ENCODE data around the gene C10orf67. TPM values are rescaled to one million over a fixed set of nuclear protein-coding genes. Genes with fewer than 3 reads are reported as not detected.

C10orf67 gene
- total RNA-seq, 1 experiment from 2014 or later, result not detected

- DNase-seq (ENCODE audit: low read depth, low spot score) (peak; percentile 17), ATAC-seq (no peak)
- Histone ChIP-seq H3K4me1 (ENCODE audit: control insufficient read depth, insufficient read depth, low read length) (no peaks in the 10 kb centered on the region), H3K9me3 (ENCODE audit: control insufficient read depth, insufficient read depth, low read depth, low read length) (no peaks in the 10 kb centered on the region), H3K36me3 (ENCODE audit: control insufficient read depth, insufficient read depth, low read length) (no peaks in the 10 kb centered on the region), H3K4me3 (ENCODE audit: low read depth in 2 of 2, low read length in 2 of 2) (no peak overlapping the region), H3K27me3 (ENCODE audit: control insufficient read depth, insufficient read depth, low read length) (no peaks in the 10 kb centered on the region; the same call in 1 of the 2 replicates), H3K27ac (ENCODE audit: low read length) (no peak overlapping the region)
- ChIA-PET CTCF (no interaction called here), POLR2A (no interaction called here)
- TF ChIP-seq TCF7L2 (IDR thresholded peaks at IDR 0.05; ENCODE audit: low read depth, low read length), result no peak
- TF ChIP-seq CTCF (IDR thresholded peaks at IDR 0.05), result no peak
- TF ChIP-seq SIN3A (IDR thresholded peaks at IDR 0.05; ENCODE audit: borderline replicate concordance, insufficient read depth, low read depth, low read length), result no peak
- no peak for TF ChIP-seq POLR2AphosphoS5 (IDR thresholded peaks at IDR 0.05; ENCODE audit: low read depth, low read length)
- TF ChIP-seq REST (IDR thresholded peaks at IDR 0.05; ENCODE audit: insufficient read depth in 1 of 2, low read depth in 2 of 2, low read length in 1 of 2), result no peak
- in situ Hi-C loops (cut with HindIII; ENCODE audit: low pct_unique_long_range_greater_than_20kb, low sequenced_read_pairs) (no loop called here), intact Hi-C loops (cut with micrococcal nuclease; ENCODE audit: unreplicated experiment) (no loop called here)
- BruUV-seq (replicated peaks), result no TSS peak
Measured at GRCh38 chr10:23331567-23332301, 12.9 kb downstream of the C10orf67 start.

- Histone ChIP-seq H3K9me3 (ENCODE audit: control insufficient read depth, insufficient read depth, low read depth, low read length) (no peaks in the 10 kb centered on the region), H3K4me3 (ENCODE audit: low read depth in 2 of 2, low read length in 2 of 2) (no peak overlapping the region), H3K27ac (ENCODE audit: low read length) (no peak overlapping the region), H3K36me3 (ENCODE audit: control insufficient read depth, insufficient read depth, low read length) (no peaks in the 10 kb centered on the region), H3K27me3 (ENCODE audit: control insufficient read depth, insufficient read depth, low read length) (no peaks in the 10 kb centered on the region; the same call in 1 of the 2 replicates), H3K4me1 (ENCODE audit: control insufficient read depth, insufficient read depth, low read length) (no peaks in the 10 kb centered on the region)
- intact Hi-C loops (cut with micrococcal nuclease; ENCODE audit: unreplicated experiment) (no loop called here), in situ Hi-C loops (cut with HindIII; ENCODE audit: low pct_unique_long_range_greater_than_20kb, low sequenced_read_pairs) (no loop called here)
- no peak for TF ChIP-seq TCF7L2 (IDR thresholded peaks at IDR 0.05; ENCODE audit: low read depth, low read length)
- TF ChIP-seq CTCF (IDR thresholded peaks at IDR 0.05), result no peak
- TF ChIP-seq POLR2AphosphoS5 (IDR thresholded peaks at IDR 0.05; ENCODE audit: low read depth, low read length), result no peak
- no peak for TF ChIP-seq SIN3A (IDR thresholded peaks at IDR 0.05; ENCODE audit: borderline replicate concordance, insufficient read depth, low read depth, low read length)
- TF ChIP-seq REST (IDR thresholded peaks at IDR 0.05; ENCODE audit: insufficient read depth in 1 of 2, low read depth in 2 of 2, low read length in 1 of 2), result no peak
- ChIA-PET CTCF (no interaction called here), POLR2A (no interaction called here)
- ATAC-seq (no peak), DNase-seq (ENCODE audit: low read depth, low spot score) (no peak)
- no TSS peak for BruUV-seq (replicated peaks)
Measured at GRCh38 chr10:23330948-23331347, 13.6 kb downstream of the C10orf67 start.

Data from Panc1 (cell line).